GM23338 (cell line): ENCODE data around the gene ZBTB7B.

ENCODE experiments used
- CTCF ChIP-seq, 2 experiments: fragments of 200-600 bp in 1 of 2; sonication (generic) in 1 of 2; conservative IDR thresholded peaks; 2 replicates each; pipeline versions ENCODE4 v1.5.1 to v1.6.1; 2016 to 2017; ENCODE audit warnings: antibody characterized with exemption in 2 of 2, low read depth in 2 of 2, mild to moderate bottlenecking in 2 of 2, moderate library complexity in 1 of 2
- JUNB ChIP-seq: IDR thresholded peaks from one replicate; pipeline ENCODE4 v1.6.1; 2016; ENCODE audit warnings: antibody characterized with exemption; ENCODE audit not compliant: unreplicated experiment
- STAT1 ChIP-seq: IDR thresholded peaks from one replicate; pipeline ENCODE4 v1.6.1; 2016; ENCODE audit warnings: antibody characterized with exemption; ENCODE audit not compliant: unreplicated experiment

- TF ChIP-seq CTCF (conservative IDR thresholded peaks at IDR 0.05; ENCODE audit: low read depth in 2 of 2) (no peak), JUNB (no peak), STAT1 (no peak)
Measured at GRCh38 chr1:154974102-154974807, 28.3 kb upstream of the ZBTB7B start, which contains the start of gene CKS1B.
